Caki2 (cell line): ENCODE measurements around the gene TRIM65. TPM values are rescaled to one million over a fixed set of nuclear protein-coding genes. Genes with fewer than 3 reads are reported as not detected.

Experiments
- DNase-seq: peaks from one replicate; pipeline ENCODE4 v3.0.0-alpha.2; 2015; ENCODE audit warnings: low read depth
- in situ Hi-C: cut with HindIII; loops from 2 replicates; pipeline ENCODE4 v1.10.0; 2016; ENCODE audit warnings: low sequenced_read_pairs, low pct_unique_long_range_greater_than_20kb, mixed read lengths
- total RNA-seq: library from RNA; depleted of rRNA; stranded (reverse); fragments of >200 nt; shearing (Covaris generic); gene quantifications from 2 replicates; pipeline ENCODE4 v1.2.3, GENCODE V29; 2014; ENCODE audit warnings: low replicate concordance; rRNA removed

The TRIM65 gene
- total RNA-seq, 1 experiment from 2014 or later: 44.3 TPM

DNA sequence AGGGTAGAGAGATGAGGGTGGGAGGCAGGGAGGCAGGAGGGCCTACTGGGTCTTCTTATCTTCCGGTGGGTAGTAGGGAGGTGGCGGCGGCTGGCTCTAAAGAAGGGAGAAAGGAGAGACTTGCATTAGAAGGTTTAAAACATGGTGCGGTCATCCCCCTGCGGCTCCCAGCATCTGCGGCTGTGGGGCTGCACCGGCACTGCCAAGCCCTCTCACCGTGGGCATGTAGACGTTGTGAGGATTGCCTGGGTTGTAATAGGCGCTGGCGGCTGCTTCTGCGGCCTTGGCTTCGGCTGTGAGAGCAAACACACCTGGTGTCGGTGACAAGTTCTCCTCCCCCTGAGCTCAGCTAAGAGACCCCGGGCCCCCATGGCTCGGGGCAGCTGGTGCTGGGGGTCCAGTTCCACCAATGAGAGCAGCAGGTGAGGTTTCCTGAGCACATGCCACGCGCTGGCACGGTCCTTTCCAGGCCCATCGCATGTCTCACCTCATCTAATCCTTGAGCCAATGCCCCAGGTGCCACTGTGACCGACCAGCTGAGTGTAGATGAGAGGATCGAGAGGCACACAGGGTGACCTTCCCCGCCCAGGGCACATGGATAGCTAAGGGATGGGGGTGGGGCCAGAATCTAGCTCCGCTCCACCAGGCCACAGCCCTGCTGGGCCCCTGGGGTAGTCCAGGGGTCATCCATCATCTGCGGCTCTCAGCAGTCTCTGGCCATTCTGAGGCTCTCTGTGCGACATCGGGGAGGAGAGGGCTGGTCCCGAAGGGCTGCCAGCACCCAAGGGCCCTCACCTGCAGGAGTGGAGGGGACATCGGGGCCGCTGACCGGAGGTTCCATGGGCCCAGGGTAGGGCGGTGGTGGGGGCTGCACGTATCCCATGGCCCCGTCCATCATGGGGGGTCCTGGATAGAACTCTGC lies 49.8 kb downstream of the TRIM65 start:
- in situ Hi-C loops: no loop called here
- no peak for DNase-seq

DNA sequence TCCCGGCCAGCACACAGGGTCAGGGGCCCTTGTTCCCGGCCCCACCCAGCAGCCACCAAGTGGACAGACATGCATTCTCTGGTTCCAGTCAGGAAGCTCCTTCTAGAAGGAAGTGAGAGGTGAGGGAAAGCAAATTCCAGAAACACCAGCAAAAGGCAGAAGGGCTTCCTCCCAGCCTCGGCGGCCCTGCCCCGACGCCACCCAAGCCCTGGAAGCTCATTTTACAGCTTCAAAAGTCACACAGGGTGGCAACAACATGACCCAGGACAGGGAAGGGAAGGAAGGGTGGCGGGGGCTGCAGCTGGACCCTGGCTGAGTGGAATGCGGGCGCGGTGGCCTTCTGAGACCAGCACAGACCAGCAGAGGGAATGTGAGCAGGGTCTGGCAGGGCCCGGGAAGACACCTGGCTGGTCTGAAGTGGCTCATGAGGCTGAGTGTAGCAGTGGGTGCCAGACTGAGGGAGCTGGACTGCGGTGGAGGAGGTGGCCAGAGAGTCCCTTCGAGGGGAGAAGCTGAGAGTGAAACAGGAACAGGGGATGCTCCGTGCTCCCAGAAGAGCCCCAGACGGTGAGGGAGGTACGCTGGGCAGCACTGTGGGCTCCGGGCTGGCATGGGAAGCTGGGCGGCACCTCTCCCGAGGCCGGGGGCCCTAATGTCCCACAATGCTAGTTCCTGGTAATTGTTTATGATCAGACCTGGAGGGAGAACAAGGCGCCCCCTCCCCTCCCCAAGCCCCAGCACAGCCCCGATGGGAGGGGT lies 50.6 kb downstream of the TRIM65 start:
- peak; percentile 32 for DNase-seq

GRCh38 chr17:75845058-75845711 lies 51.6 kb downstream of the TRIM65 start:
- peak; percentile 93 for DNase-seq

More for the DNA sequence above, 50.6 kb downstream of the TRIM65 start:
- in situ Hi-C loops: no loop called here

GRCh38 chr17:75844530-75845057 lies 52.2 kb downstream of the TRIM65 start:
- DNase-seq: no peak
- in situ Hi-C loops: no loop called here

More at GRCh38 chr17:75845058-75845711, 51.6 kb downstream of the TRIM65 start:
- in situ Hi-C loops: no loop called here

DNA sequence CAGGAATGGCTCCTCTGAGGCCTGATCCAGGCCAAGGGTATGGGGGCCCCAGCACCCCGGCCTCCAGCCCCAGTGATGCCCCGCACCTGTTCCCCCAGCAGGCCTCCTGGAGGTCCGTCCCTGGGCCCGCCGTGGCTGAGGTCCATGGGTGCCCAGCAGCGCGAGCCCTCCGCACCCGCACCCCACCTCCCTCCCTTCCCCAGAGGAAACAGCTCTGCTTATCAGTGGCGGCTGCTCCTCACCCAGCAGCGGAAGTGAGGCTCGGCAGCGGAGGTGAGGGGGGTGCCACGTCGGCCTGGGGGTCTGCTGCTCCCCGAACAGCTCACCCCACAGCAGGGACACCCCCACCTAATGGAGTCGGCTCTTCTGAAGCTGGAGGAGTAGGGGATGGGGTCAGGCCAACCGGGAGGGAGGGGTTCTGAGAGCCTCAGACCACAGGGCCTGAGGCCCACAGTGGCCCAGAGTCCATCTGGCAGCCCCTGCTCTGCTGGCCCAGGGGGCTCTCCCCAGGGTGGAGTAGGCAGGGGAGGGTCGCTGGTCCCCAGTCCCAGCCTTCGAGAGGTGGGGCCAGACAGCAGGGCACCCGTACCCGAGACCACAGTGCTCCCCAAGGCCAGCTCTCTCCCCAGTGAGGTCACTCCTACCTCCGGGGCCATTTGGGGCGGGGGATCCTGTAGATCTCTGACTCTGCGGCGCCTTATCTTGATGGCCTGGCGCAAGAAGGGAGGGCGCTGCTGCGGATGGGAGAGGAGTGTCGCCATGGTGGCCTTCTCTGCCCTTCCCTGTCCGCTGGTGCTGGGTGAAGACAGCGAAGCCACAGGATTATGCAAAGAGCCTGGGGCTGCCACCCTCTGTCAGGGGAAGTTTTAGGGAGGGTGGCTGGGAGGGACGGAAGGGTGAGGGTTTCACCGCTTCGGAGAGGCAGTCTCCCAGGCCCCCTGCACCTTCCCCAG lies 52.9 kb downstream of the TRIM65 start, which contains the start of gene UNC13D:
Gene UNC13D, minus strand, starts transcription at position 828 of the 953 bp plus-strand sequence. Its CDS starts 67 bp downstream, at position 761.
- DNase-seq: peak; percentile 38
- in situ Hi-C loops: no loop called here

GRCh38 chr17:75842963-75843576 lies 53.7 kb downstream of the TRIM65 start:
- no peak for DNase-seq
- in situ Hi-C loops: no loop called here

GRCh38 chr17:75842411-75842810 lies 54.3 kb downstream of the TRIM65 start:
- in situ Hi-C loops: no loop called here
- DNase-seq: no peak

DNA sequence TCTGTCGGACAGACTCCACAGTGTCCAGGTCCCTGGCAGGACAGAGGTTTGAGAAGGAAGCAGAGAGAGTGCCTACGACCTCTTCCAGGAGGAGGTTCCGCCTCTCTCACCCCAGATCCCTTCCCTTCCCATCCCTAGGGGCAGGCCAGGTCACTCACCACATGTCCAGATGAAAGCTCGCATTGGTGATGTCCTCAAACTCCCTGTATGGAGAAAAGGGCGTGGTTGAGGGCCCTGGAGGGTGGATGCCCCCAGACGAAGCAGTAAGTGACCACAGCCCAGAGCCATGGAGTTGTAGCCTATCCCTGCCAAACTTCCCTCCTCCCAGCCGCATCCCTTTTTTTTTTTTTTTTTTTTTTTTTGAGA lies 56.0 kb downstream of the TRIM65 start:
- in situ Hi-C loops: no loop called here
- DNase-seq: no peak

DNA sequence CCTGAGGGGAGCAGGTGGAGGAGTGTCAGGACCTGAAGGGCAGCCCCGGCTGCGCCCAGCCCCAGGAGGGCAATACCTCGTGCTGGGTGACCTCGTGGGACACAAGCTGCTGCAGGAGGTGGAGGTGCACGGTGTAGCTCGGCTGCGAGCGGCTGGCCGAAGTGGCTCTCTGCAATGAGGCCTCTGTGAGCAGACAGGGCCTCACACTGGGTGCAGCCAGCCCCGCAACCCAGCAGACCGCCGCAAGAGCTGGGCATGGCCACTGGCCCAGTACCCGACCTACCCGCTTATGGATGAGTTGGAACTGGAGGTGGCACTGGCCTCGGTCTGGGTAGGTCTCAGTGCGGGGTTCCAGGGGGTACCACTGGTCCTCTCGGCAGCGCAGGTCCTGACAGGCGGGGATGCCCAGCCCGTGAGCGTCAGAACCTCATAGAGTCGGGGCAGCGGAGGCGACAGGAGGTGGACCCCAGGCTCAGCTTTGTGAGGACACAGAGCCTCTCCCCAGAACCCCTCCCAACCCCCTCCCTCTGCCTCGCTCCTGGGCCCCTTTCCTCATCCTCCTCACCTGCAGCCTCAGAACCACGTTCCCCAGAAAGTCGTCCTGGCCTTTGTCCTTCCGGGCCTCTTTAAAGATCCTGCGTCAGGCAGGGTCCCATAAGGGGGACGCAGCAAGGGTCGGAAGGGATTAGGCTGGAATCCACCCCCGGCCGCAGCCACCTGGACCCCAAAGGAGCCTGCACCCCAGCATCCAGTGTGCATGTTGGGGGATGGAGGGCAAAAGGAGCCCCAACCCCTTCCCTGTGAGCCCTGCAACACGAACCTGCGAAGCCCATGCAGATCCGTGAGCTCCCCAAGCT lies 56.6 kb downstream of the TRIM65 start:
- DNase-seq: no peak
- in situ Hi-C loops: no loop called here

Other genes starting within 250 kb of the TRIM65 start
- 28.6 and 38.9 TPM in 2 replicates for gene RECQL5, start 229.8 kb downstream of the TRIM65 start, total RNA-seq
- gene SAP30BP, start 229.6 kb downstream of the TRIM65 start, total RNA-seq: 96.6 and 104 TPM in 2 replicates
- gene ITGB4, start 175.5 kb downstream of the TRIM65 start, total RNA-seq: 8.1 and 12.4 TPM in 2 replicates
- 45.8 and 57.3 TPM in 2 replicates for gene GALK1, start 131.8 kb downstream of the TRIM65 start, total RNA-seq
- 34.4 and 37.1 TPM in 2 replicates for gene UNK, start 112.1 kb downstream of the TRIM65 start, total RNA-seq
- gene UNC13D, start 52.5 kb downstream of the TRIM65 start, total RNA-seq: 1.5 and 2.2 TPM in 2 replicates
- gene WBP2, start 41.6 kb downstream of the TRIM65 start, total RNA-seq: 16.9 and 25.7 TPM in 2 replicates
- gene TRIM47, start 18.4 kb downstream of the TRIM65 start, total RNA-seq: 73.4 and 102 TPM in 2 replicates
- 103 and 124 TPM in 2 replicates for gene MRPL38, start 7.9 kb upstream of the TRIM65 start, total RNA-seq
- 14.2 and 19.6 TPM in 2 replicates for gene FBF1, start 44.1 kb upstream of the TRIM65 start, total RNA-seq
- gene ACOX1, start 82.2 kb upstream of the TRIM65 start, total RNA-seq: 15.6 and 20.9 TPM in 2 replicates
- 23.1 and 46.5 TPM in 2 replicates for gene TEN1, start 82.3 kb upstream of the TRIM65 start, total RNA-seq
- 5.3 and 12.0 TPM in 2 replicates for gene CDK3, start 103.9 kb upstream of the TRIM65 start, total RNA-seq
- gene EVPL, start 130.4 kb upstream of the TRIM65 start, total RNA-seq: 48.6 and 51.7 TPM in 2 replicates
- gene SRP68, start 175.6 kb upstream of the TRIM65 start, total RNA-seq: 58.2 and 60.8 TPM in 2 replicates
- not detected in 2 replicates for gene GALR2, start 177.8 kb upstream of the TRIM65 start, total RNA-seq
- not detected in 2 replicates for gene ZACN, start 182.2 kb upstream of the TRIM65 start, total RNA-seq
- 71.7 and 72.1 TPM in 2 replicates for gene EXOC7, start 206.8 kb upstream of the TRIM65 start, total RNA-seq
- gene FOXJ1, start 244.3 kb upstream of the TRIM65 start, total RNA-seq: 1.7 TPM in 1 of 2 replicates, not detected in the other